IMR-90 (cell line): ENCODE data around the gene TNFRSF18. TPM values are rescaled to one million over a fixed set of nuclear protein-coding genes. Genes with fewer than 3 reads are reported as not detected.

Source experiments
- ATAC-seq: fragments of 200-7000 bp; cut with Tn5 transposase; 2 replicates; pipeline ENCODE4 v1.9.1; 2020; ENCODE audit warnings: low read depth, mild to moderate bottlenecking, moderate library complexity
- BruUV-seq: library from RNA; stranded (reverse); fragments of 400-500 nt; replicated peaks from 2 replicates; lab custom pipeline; 2021; lab: Mats Ljungman, UMichigan
- CTCF ChIA-PET: fragments of 300-600 bp; formaldehyde crosslinking; extraction: SDS; loops from one replicate; lab custom pipeline; 2021; ENCODE audit warnings: antibody characterized with exemption; lab: Yijun Ruan, JAX
- POLR2A ChIA-PET: fragments of 300-600 bp; sonication (Branson Sonifier 250); formaldehyde crosslinking; loops from one replicate; lab custom pipeline; 2022; ENCODE audit warnings: antibody characterized with exemption; ENCODE audit not compliant: unreplicated experiment; lab: Charles Lee
- DNase-seq: peaks from one replicate; pipeline ENCODE4 v3.0.0; 2013
- H2AFZ ChIP-seq: replicated peaks from 2 replicates; pipeline ENCODE3; 2013; ENCODE audit warnings: low read length, mild to moderate bottlenecking; ENCODE audit not compliant: poor library complexity
- H2AK5ac ChIP-seq: 2 replicates; pipeline ENCODE4 v1.6.1; 2013; ENCODE audit warnings: low read depth, low read length, inconsistent platforms
- H2AK9ac ChIP-seq: replicated peaks from 2 replicates; pipeline ENCODE3; 2013; ENCODE audit warnings: mild to moderate bottlenecking, low read depth, low read length, moderate library complexity; ENCODE audit not compliant: poor library complexity
- H2BK120ac ChIP-seq: 2 replicates; pipeline ENCODE4 v1.6.1; 2013; ENCODE audit warnings: low read depth, low read length, inconsistent platforms
- H2BK15ac ChIP-seq: 3 replicates; pipeline ENCODE4 v1.6.1; 2013; ENCODE audit warnings: low read depth, low read length, inconsistent platforms
- H2BK20ac ChIP-seq: 2 replicates; pipeline ENCODE4 v1.6.1; 2013; ENCODE audit warnings: low read depth, mild to moderate bottlenecking, inconsistent platforms, low read length, moderate library complexity
- H2BK5ac ChIP-seq: 2 replicates; pipeline ENCODE4 v1.6.1; 2013; ENCODE audit warnings: mild to moderate bottlenecking, low read depth, low read length, inconsistent platforms; ENCODE audit not compliant: poor library complexity, severe bottlenecking
- H3K14ac ChIP-seq: replicated peaks from 2 replicates; pipeline ENCODE4 v1.6.1; 2013; ENCODE audit warnings: low read depth, low read length, inconsistent platforms
- H3K18ac ChIP-seq: 2 replicates; pipeline ENCODE4 v1.6.1; 2013; ENCODE audit warnings: low read depth, low read length, control low read depth
- H3K23ac ChIP-seq: 2 replicates; pipeline ENCODE4 v1.6.1; 2013; ENCODE audit warnings: low read depth, low read length, inconsistent platforms
- H3K27ac ChIP-seq: 2 replicates; pipeline ENCODE4 v1.5.1; 2013; ENCODE audit warnings: mild to moderate bottlenecking, control low read depth, low read length; ENCODE audit not compliant: insufficient read depth
- H3K27me3 ChIP-seq: 2 replicates; pipeline ENCODE4 v1.6.1; 2013; ENCODE audit warnings: low read length; ENCODE audit not compliant: control insufficient read depth, insufficient read depth
- H3K36me3 ChIP-seq: 2 replicates; pipeline ENCODE4 v1.6.1; 2013; ENCODE audit warnings: low read length, mixed read lengths; ENCODE audit not compliant: control insufficient read depth, insufficient read depth
- H3K4ac ChIP-seq: 2 replicates; pipeline ENCODE4 v1.6.1; 2013; ENCODE audit warnings: low read depth, low read length, inconsistent platforms
- H3K4me1 ChIP-seq: 2 replicates; pipeline ENCODE4 v1.6.1; 2013; ENCODE audit warnings: low read length, mixed read lengths; ENCODE audit not compliant: control insufficient read depth, insufficient read depth
- H3K4me2 ChIP-seq: 2 replicates; pipeline ENCODE4 v1.6.1; 2013; ENCODE audit warnings: low read depth, mild to moderate bottlenecking, control low read depth, low read length, moderate library complexity
- H3K4me3 ChIP-seq: 2 replicates; pipeline ENCODE4 v1.5.1; 2013; ENCODE audit warnings: low read depth, mild to moderate bottlenecking, control low read depth, low read length, moderate library complexity; ENCODE audit not compliant: insufficient read depth
- H3K56ac ChIP-seq: 2 replicates; pipeline ENCODE4 v1.6.1; 2013; ENCODE audit warnings: low read length, inconsistent platforms; ENCODE audit not compliant: insufficient read depth; ENCODE audit errors: extremely low read depth
- H3K79me1 ChIP-seq, 2 experiments: 2 replicates each; pipeline ENCODE4 v1.6.1; 2013; ENCODE audit warnings: low read length in 2 of 2, inconsistent platforms in 1 of 2, low read depth in 1 of 2
- H3K9ac ChIP-seq: 2 replicates; pipeline ENCODE4 v1.6.1; 2013; ENCODE audit warnings: low read depth, low read length, control low read depth
- H3K9me1 ChIP-seq: 2 replicates; pipeline ENCODE4 v1.6.1; 2013; ENCODE audit warnings: low read length, inconsistent platforms; ENCODE audit not compliant: insufficient read depth
- H3K9me3 ChIP-seq: 2 replicates; pipeline ENCODE4 v1.6.1; 2013; ENCODE audit warnings: low read length; ENCODE audit not compliant: control insufficient read depth, insufficient read depth
- H4K20me1 ChIP-seq: 2 replicates; pipeline ENCODE4 v1.6.1; 2013; ENCODE audit warnings: low read length, inconsistent platforms; ENCODE audit not compliant: insufficient read depth
- H4K5ac ChIP-seq: 2 replicates; pipeline ENCODE4 v1.6.1; 2013; ENCODE audit warnings: mild to moderate bottlenecking, low read depth, low read length, control low read depth
- H4K8ac ChIP-seq, 2 experiments: 2 replicates each; pipeline ENCODE4 v1.6.1; 2013; ENCODE audit warnings: low read depth in 2 of 2, low read length in 2 of 2, control low read depth in 1 of 2, inconsistent platforms in 1 of 2
- H4K91ac ChIP-seq: 2 replicates; pipeline ENCODE4 v1.6.1; 2013; ENCODE audit warnings: low read depth, low read length, inconsistent platforms; ENCODE audit not compliant: insufficient read depth
- BHLHE40 ChIP-seq: fragments of 150-350 bp; IDR thresholded peaks from 2 replicates; pipeline ENCODE4 v1.6.1; 2016; ENCODE audit warnings: mild to moderate bottlenecking, low read depth, low read length
- CEBPB ChIP-seq: IDR thresholded peaks from 2 replicates; pipeline ENCODE4 v1.6.1; 2012; ENCODE audit warnings: low read depth, low read length, improper control_type of control experiment
- MAFK ChIP-seq: IDR thresholded peaks from 2 replicates; pipeline ENCODE4 v1.6.1; 2012; ENCODE audit warnings: low read depth, low read length, improper control_type of control experiment
- RAD21 ChIP-seq: IDR thresholded peaks from 2 replicates; pipeline ENCODE4 v1.6.1; 2012; ENCODE audit warnings: low read length, improper control_type of control experiment
- WGBS, 2 experiments: methylation state at CpG; one replicate each; pipeline versions ENCODE4 v1.1.5 to v1.1.7; 2013; ENCODE audit warnings: missing lambda C conversion rate in 2 of 2; ENCODE audit not compliant: insufficient read length in 1 of 2; ENCODE audit errors: extremely low coverage in 2 of 2; 5-methylcytosine and 5-hydroxymethylcytosine counted together
- dilution Hi-C: fragments of 300-500 bp; cut with HindIII; formaldehyde crosslinking; loops from one replicate; pipeline ENCODE4 v1.14.3; 2018; ENCODE audit warnings: low sequenced_read_pairs; ENCODE audit not compliant: unreplicated experiment
- in situ Hi-C: fragments of 300-500 bp; cut with MboI; formaldehyde crosslinking; loops from 3 replicates; pipeline ENCODE4 v1.14.3; 2019; ENCODE audit warnings: low sequenced_read_pairs, inconsistent platforms, mixed read lengths
- intact Hi-C: fragments of 100-400 bp; cut with micrococcal nuclease; formaldehyde crosslinking; loops from 2 replicates; pipeline ENCODE4 v1.10.0; 2022
- polyA plus RNA-seq, 3 experiments: library from polyadenylated mRNA; depleted of rRNA; stranded (reverse); fragments of >200 nt; gene quantifications; 2 replicates each; pipeline ENCODE4 v1.2.3, GENCODE V29; 2012; ENCODE audit warnings: low replicate concordance in 1 of 3
- total RNA-seq: library from RNA; depleted of rRNA; stranded (reverse); fragments of >200 nt; gene quantifications from 2 replicates; pipeline ENCODE4 v1.2.3, GENCODE V29; 2012

Gene TNFRSF18
- total and polyA plus RNA-seq, 2 of the 4 experiments (the other 2 are of a cell fraction): 0.18 to 1.0 TPM

DNA sequence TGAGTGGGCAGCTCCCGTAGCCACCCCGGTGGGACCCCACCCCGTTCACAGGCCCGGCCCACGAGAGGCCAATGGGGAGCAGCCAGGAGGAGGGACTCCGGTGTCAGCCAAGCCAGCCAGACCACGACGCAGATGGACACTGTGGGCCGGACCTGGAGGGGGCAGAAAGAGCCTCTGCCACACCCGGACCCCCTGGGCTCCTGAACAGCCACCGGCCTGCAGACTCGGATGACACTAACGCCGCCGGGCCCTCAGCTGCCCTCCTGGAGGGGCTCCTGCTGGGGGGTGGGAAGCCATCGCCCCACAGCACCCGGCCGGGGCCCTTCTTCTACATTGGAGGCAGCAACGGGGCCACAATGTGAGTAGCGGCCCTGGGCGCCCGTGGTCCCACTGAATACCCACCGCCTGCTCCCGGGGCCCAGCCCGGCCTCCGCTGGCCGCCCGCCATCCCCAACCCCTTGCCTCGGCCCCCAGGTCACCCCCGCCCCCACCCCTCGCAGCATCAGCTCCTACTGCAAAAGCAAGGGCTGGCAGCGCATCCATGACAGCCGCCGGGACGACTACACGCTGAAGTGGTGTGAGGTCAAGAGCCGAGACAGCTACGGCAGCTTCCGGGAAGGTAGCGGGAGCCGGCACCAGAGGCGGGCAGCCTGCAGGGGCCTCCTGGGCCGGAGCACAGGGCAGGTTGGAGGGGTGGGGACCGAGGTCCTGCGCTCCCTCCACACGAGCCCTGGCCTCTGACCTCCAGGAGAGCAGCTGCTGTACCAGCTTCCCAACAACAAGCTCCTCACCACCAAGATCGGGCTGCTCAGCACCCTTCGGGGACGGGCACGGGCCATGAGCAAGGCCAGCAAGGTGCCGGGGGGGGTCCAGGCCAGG, 26.2 kb downstream of the TNFRSF18 start:
- dilution Hi-C loops: no loop called here
- Histone ChIP-seq H2BK120ac (no peak overlapping the region), H3K27me3 (peaks cover 25% of the 10 kb centered on the region), H2BK20ac (no peak overlapping the region), H2AK9ac (no peak overlapping the region), H3K79me1 (no peaks in the 10 kb centered on the region), H3K36me3 (no peaks in the 10 kb centered on the region), H3K9me1 (no peaks in the 10 kb centered on the region), H2AFZ (no peak overlapping the region), H3K9ac (no peak overlapping the region), H3K4me1 (no peaks in the 10 kb centered on the region), H3K4ac (no peak overlapping the region), H3K4me3 (no peak overlapping the region), H3K23ac (no peak overlapping the region), H2AK5ac (no peak overlapping the region), H4K20me1 (no peaks in the 10 kb centered on the region), H3K14ac (no peak overlapping the region), H4K91ac (no peak overlapping the region), H3K27ac (no peak overlapping the region), H3K56ac (no peak overlapping the region), H3K9me3 (peaks cover 5% of the 10 kb centered on the region), H2BK15ac (no peak overlapping the region), H2BK5ac (no peak overlapping the region), H3K18ac (no peak overlapping the region), H3K4me2 (no peak overlapping the region), H4K8ac (no peak overlapping the region), H4K5ac (no peak overlapping the region)
- ChIA-PET POLR2A (interaction anchor here (0.6 kb wide), 1 partner anchor 42 kb away, joined by 11 read pairs; no protein-coding TSS in a partner anchor), CTCF (no interaction called here)
- no peak for ATAC-seq
- whole genome bisulfite sequencing, 2 experiments: 71% methylated on average over 13 of the region's 51 CpGs; no CpG with 5 or more reads in 1 of the 2 experiments
- no peak for DNase-seq
- no TSS peak for BruUV-seq
- intact Hi-C loops: no loop called here
- in situ Hi-C loops: no loop called here
- TF ChIP-seq CEBPB: no peak
- TF ChIP-seq RAD21: no peak
- no peak for TF ChIP-seq MAFK
- TF ChIP-seq BHLHE40: no peak
